HG03520 (cell line): ENCODE data around the gene GPAT3.
"Not testable (repeated sequence)": the region's sequence is repeated elsewhere in the genome, so short reads cannot be mapped to it uniquely, and the experiment has no call there.

Experiments
- ATAC-seq: cut with Tn5 transposase; IDR thresholded peaks from one replicate; pipeline ENCODE4 v1.9.1; 2021; ENCODE audit warnings: mild to moderate bottlenecking, moderate library complexity; ENCODE audit not compliant: unreplicated experiment

Gene GPAT3

DNA sequence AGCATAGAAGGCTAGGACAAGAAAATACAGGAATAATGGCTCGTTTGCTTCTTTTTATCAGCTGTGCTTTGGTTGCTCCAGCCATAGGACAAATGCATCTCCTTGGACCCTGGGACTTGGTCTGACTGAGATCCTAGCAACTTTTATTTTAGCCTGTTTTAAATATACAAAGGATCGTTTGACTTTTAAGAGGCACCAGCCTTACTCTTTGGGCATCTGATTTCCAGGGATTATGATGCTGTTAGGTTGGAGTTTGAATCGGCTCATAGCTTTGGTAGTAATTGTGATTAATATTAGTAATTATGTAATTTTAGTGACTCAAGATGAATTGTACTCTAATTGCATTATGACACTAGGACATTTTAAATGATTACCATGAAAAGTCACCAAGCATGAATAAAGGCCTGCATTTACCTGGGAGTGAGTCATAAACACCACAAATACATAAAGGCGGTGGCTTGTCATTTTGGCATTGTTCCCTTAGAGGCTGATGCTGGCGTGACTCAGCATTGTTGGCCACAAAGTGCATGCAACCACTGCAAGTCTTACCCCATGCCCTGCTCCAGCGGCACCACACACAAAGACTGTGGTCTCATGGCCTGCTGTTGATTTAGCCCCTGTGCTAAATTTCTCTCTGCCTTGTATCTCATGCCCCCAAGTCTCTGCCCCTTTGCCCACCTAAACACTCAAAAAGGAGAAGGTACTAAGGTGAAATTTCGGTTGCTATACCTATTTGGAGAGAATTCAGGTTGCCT lies 12.4 kb downstream of the GPAT3 start:
- peak; percentile 94 for ATAC-seq

DNA sequence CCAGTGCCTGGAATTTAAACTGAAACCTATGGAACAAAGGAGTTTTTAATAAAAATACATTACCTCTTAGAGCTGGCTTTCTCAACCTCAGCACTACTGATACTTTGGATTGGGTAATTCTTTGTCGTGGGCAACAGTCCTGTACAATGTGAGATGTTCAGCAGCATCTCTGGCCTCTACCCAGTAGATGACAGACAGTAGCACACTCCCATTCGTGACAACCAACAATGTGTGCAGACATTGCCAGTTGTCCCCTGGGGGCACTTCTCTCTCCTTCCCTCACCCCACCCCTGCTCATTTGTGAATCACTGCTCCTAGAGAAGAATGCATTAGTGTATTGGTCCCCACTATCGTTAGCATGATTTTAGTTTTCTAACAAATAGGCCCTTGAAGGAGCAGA lies 16.2 kb downstream of the GPAT3 start:
- no peak for ATAC-seq

DNA sequence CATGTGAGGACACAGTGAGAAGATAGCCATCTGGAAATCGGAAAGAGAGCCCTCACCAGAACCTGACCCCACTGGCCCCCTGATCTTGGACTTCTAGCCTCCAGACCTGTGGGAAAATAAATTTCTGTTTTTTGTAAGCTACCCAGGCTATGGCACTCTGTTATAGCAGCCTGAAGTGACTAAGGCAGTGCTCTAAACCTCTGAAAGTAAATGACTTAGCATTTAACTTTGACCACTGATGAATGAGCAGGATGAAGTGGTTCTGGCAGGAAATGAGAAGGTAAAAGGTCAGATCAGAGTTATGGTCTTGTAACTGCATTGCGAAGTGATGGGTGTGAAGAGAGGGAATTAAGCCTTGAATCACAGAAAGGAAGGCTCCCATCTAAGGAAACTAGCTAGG lies 17.0 kb downstream of the GPAT3 start:
- ATAC-seq, result no peak

DNA sequence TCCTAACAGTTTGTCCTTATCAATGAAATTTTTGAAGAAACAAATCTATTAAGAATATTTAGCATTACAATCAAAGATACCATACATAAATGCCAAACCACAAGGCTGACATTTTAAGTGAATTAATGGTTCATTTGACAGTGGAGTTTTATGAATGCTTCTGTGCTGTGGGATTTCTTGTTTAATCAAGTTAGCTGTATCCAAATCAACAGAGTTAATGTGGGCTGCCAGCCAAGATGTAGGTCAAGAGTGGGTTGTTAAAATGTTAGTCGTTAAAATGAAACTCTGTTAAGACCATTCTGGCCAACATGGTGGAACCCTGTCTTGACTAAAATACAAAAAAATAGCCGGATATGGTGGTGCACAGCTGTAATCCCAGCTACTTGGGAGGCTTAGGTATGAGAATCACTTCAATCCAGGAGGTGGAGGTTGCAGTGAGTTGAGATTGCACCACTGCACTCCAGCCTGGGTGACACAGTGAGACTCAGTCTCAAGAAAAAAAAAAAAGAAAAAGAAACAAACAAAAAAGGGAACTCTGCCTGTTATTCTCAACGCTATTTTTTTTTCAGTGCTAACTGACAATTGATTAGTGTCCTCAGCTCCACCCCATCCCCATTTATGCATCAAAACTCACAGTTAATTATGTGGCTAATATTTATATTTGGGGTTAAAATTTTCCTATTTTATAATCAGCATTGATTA lies 20.2 kb downstream of the GPAT3 start:
- ATAC-seq, result no peak

DNA sequence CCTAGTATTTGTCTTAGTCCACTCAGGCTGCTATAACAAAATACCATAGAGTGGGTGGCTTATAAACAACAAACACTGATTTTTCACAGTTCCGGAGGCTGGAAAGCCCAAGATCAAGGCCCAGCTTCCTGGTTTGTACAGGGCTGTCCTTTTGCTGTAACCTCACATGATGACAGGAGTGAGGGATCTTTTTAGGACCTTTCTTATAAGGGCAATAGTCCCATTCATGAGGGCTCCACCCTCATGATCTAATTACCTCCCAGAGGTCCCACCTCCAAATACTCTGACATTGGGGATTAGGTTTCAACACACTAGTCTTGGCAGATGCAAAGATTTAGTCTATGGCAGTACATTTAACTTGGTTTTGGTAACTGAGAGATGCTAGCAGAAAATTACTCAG lies 20.9 kb downstream of the GPAT3 start:
- no peak for ATAC-seq

DNA sequence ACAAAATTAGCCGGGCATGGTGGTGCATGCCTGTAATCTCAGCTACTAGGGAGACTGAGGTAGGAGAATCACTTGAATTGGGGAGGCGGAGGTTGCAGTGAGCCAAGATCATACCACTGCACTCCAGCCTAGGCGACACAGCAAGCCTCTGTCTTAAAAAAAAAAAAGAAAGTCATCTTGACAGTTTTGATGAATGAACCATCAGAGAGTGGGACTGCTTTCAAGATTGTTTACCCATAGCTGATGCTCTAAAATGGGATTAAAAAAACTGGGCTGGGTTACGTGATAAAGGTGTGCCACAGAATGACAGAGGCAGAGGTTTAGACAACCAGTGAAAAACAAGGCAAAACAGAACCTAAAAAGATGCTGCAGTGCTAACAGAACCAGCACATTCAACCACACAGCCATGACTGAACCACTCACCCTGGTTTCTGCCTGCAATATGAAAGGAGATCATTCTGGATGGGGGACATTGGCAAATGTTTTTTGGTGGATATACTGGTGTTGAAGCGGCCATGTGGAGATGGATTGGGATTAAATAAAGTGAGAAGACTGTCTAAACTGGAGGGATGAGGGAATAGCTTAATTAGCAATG lies 22.2 kb downstream of the GPAT3 start:
- ATAC-seq, result no peak

DNA sequence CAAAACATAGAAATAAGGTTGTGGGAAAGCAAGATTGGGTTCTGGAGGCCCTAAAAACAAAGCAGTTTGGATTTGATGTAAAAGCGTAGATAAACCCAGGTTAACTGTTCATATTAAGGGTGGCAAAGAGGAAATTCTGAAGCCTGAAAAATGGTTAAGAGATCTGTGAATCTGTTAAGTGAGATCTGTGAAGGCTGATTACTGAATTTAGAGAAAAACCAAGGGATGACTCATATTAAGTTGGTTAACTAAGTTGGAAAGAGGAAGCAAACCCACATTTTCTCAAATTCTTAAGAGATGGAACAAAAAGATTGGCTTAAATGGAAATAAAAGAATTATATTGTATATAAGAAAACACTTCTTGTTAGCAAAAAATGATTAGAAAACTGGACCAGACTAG lies 22.8 kb downstream of the GPAT3 start:
- no peak for ATAC-seq

DNA sequence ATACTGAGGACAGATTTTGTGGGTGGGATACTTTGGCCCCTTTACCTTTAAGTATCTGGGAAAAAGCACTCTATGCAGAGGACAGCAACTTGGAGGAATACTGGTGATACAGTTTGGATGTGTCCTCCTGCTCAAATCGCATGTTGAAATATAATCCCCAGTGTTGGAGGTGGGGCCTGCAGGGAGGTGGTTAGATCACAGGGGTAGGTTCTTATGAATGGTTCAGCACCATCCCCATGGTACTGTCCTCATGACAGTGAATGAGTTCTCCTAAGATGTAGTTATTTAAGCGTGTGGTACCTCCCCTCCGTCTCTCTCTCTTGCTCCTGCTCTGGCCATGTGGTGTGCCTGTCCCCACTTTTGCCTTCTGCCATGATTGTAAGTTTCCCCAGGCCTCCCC lies 24.6 kb downstream of the GPAT3 start:
- no peak for ATAC-seq

DNA sequence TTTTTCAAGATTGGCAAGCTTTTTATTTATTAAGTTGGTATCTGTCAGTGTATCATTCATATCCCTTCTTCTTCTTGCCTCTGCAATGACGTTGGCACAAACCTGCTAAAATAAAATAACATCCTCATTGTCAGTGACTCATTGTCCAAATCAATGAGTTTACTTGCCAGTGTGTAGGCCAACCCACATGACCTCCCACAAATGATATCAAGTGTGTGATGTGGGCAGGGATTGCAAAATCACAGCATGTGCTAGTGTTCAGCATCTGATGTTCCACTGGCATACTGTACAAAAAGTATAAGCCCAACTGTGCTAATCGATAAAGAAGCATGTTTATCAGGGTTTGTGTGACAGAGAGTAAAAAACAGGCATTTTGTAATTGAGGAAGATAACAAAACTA lies 25.5 kb downstream of the GPAT3 start:
- ATAC-seq, result no peak

DNA sequence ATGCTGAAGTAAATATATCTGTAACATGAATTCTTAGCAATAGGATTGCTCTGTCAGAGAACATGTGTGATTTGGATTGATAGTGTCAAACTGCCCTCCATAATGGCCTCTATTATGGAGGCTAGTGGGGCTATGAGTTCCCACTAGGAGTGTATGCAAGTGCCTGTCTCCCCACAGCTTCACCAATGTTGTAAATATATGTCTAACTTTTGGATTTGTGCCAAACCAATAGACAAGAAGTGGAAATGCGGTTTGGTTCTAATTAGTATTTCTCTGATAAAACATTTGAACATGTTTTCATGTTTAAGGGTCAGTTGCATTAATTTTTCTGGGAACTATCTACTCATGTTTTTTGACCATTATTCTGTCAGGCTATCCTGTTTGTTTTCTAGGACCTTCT lies 28.1 kb downstream of the GPAT3 start:
- no peak for ATAC-seq

DNA sequence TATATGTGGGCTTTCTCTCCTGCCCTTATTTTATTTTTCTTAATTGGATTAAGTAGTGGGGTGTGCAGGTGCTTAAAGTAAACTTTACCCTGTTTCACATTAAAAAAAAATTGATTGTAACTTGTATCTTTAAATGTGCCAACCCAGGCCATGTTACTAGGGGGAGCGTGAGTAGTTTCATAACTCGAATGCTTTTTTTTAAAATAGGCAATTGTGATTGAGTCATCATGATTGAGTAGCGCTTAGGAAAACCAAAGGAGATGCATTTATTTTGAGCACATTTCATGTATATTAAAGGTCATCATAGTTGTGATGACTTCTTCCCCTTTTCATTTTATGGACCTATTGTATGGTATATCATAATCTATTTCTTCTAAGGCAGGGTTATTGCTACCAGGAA lies 32.2 kb downstream of the GPAT3 start:
- no peak for ATAC-seq

DNA sequence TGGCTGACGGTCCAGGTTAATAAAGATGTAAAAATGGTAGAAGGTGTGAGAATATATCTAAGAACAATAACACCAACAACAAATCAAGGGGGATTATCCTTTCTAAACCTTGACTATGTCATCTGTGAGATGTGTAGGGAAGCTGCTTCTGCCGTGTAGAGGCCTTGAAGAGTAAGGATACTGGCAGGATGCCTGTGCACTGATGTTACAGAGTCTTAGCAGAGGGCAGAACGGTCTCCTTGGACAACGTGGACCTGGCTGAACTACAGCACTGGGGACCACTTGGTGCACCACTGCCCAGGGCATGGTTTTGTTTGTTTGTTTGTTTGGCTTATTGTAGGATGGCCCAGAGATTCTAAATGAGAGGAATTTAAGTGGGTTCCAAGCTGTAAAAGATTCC lies 33.5 kb downstream of the GPAT3 start:
- ATAC-seq, result no peak

DNA sequence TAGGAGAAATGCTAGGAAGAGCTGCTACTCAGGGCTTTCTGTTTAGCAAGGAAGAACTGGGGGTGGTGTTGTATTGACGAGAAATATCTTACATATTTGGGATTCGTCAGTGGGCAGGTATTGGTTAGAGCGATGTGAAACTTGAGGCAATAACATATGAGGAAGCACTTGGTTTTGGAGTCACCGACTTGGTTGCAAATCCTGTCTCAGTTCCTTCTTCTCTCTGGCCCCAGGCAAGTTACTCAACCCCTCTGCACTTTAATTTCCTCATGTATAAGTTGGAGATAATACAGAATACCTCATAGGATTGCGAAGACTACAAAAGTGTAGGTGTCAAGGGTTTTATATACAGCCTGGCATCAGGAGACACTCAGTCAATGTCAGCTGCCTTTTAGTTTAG lies 34.1 kb downstream of the GPAT3 start:
- peak; percentile 55 for ATAC-seq

DNA sequence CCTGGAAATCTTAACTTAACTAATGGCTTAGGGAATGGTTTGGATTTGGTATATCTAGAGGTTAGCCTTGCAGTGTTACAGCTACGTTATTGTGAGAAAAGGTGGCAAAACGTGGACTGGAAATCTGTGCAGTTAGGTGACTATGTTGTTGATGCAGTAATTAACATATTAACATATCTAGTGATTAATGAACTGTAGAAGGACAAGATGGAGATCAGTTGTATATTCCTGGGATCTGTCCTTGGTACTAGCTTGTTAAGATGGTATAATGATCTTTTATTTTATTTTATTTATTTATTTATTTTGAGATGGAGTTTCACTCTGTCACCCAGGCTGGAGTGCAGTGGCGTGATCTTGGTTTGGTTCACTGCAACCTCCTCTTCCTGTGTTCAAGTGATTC lies 36.9 kb downstream of the GPAT3 start:
- ATAC-seq, result no peak

DNA sequence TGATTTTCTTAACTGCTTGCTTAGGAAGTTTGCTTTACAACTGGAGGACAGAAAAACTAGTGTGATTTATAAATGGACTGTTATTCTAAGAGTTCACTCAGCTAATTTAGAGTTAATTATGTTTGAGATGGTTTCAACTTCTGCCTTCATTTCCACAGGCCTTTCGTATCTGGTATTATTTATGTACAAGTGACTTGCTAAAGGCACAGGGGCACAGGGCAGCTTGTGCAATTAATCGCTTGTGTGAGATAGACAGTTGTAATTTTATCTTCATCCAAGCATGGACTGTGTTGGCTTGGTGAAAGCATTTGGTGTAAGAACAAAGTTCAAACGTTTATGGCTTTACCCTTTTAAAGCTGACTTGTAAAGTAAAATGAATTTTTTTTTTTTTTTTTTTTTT lies 38.3 kb downstream of the GPAT3 start:
- no peak for ATAC-seq

DNA sequence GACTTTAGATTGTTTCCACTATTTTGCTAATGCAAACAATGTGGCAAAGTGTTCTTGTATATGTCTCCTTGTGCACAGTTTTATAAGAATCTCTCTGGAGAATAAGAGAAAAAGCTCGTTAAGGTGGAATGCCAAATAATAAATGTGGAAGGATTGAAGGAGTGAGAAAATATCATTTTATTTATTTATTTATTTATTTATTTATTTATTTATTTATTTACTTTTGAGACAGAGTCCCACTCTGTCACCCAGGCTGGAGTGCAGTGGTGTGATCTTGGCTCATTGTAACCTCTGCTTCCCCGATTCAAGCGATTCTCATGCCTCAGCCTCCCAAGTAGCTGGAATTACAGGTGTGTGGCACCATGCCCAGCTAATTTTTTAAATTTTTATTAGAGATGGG lies 40.3 kb downstream of the GPAT3 start:
- not testable (repeated sequence) for ATAC-seq

DNA sequence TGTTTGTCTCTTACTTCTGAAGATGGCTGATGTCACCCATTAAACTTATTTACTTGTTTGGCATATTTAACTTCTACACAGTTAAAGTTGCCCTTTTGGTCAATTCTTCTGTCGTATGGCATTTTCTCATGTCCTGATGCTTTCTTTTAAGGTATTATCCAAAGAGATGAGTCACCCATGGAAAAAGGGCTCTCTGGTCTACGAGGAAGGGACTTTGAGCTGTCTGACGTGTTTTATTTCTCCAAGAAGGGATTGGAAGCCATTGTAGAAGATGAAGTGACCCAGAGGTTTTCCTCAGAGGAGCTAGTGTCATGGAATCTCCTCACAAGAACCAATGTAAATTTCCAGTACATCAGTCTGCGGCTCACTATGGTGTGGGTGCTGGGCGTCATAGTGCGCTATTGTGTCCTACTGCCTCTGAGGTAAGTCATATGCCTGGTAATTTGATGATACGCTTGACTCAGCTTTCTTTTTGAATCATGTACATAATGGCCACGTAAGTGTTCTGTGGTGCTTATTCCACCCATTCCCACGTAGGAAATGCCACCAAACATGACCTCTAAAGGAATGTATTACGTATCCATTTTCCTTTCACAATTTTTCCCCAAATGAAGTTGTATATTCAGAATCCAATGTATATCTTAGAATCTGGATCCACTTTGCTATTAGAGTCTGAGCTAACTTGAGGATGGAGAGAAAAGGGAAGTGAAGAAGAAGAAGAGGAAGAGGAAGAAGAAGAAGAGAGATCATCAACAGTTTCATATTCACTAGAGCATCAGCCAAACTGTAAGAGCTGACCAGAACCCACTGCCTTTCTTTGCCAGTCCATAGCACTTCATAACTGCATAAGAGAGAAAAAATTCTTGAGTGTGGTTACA lies 45.7 kb downstream of the GPAT3 start:
- peak; percentile 75 for ATAC-seq

DNA sequence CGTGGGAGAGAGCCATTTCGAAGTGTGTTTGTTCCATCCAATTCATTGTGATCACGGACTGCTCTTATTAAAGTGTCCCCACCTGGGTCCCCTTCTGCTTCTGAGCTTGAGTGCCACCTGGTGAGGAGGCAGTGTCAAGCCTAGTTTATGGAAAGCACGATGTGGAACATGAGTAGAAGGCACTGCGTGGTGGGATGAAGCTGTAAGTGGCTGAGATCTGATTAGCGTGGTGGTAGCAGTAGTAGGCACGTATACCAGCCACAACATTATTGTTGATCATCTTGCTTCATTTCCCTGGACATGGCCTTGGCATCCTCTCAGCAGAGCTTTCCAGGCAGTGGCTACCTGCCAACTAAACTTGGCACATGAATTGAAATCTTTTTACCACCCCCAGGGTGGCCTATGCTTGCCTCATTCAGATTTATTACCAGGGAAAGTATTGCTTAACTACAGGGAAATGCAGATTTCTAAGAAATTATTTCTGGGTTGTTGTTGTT lies 46.4 kb downstream of the GPAT3 start:
- ATAC-seq, result no peak

DNA sequence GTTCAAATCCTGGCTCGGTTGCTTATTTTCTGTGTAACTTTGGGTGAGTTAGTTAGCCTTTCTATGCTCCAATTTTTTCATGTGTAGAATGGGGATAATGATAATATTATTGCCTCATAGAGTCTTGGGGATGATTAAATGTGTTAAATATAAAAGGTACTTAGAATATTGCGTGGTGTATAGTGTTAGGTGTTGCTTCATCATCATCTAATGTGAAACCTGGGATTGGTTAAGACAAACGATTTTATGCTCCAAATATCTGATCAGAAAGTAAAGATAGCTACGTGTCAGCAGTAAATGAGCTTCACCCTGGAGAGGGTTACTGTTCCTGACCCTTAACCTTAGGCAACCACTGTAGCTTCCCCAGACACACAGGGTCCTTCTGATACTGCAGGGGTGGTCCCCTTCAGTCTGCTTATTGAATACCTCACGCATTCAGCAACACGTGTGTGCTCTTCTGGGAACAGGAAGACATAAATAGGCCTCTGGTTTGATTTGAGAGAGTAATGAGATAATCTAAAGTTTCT lies 50.1 kb downstream of the GPAT3 start:
- no peak for ATAC-seq

DNA sequence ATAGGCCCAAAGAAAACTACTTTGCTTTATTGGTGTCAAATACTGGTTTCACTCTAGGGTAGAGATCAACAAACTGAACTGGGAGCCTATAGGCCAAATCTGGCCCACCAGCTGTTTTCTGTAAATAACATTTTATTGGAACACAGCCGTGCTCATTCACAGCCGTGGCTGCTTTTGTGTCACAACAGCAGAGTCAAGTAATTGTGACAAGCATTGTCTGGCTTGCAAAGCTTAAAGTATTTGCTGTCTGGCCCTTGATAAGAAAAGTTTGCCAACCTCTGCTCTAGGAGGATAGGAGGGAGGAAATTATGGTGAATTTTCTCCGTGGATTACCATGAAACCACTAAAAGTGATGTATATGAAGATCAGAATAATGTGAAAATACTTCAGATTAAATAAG lies 53.4 kb downstream of the GPAT3 start:
- ATAC-seq, result no peak

DNA sequence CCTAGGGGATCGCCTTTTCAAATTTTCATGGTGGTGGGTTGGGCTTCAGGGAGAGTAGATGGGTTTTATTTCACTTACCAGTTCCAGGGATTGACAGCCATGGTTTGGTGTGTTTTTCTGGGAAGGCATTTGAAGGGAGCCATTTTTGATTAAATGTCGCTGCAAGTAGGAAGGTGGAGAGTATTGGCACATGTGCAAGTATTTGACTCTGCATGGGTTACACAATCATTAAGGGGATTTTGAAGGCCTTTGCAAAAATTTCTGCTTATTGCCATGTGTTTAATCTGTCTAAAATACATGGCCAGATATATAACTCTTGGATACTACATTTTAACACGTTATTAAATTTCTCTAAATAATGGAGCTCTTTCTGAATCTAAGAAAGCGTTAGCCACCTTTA lies 55.1 kb downstream of the GPAT3 start:
- ATAC-seq, result no peak
